ENCODE data around the gene GALR2. TPM values are rescaled to one million over a fixed set of nuclear protein-coding genes. Genes with fewer than 3 reads are reported as not detected.

Gene GALR2
- polyA plus RNA-seq, 1 donor (not counting 4 experiments of a cell fraction or from before 2014, with no cell fraction given), result not detected

DNA sequence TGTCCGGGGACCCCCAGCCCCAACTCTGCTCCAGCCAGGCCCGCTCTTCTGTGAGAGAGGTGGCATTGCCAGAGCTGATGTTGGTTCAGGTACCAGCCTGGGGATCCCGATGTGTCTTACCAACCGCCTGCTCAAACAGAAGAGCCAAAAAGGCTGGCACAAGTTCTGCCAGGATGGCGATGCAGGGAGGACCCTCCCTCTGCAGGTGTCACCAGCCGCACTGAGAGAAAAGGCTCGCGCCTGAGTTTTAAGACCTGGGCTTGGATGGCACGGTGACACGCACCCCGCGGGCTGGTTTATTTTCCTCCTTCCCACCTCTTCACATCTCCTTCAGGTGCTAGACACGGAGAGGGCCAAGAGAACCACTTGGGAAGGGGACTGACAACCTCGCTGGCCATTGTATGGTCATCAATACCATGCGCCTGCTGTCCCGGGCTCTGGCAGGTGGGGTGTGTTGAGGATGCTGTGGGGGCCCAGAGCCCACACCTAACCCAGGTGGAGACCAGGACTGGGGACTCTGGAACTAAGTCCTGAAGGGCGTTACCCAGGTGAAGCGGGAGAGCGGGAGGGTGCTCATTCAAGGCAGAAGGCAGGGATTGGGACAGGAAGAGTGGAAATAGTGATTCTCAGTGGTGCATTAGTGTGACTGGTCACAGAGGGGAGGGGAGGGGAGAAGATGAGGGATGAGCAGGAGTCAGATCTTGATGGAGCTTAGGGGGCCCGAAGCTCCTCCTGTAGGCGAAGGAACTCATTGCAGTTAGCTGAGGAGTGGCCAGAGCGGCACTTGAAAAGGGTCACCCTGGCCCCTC, 50.2 kb downstream of the GALR2 start:
- FAIRE-seq, result no peak
- H3K9me1 ChIP-seq (ENCODE audit: control insufficient read depth, extremely low read depth, insufficient read depth, low read length), result no peaks in the 10 kb centered on the region
- no peaks in the 10 kb centered on the region for H4K20me1 ChIP-seq (ENCODE audit: control insufficient read depth, extremely low read depth, insufficient read depth, low read length)
- H3K4me3 ChIP-seq (ENCODE audit: control insufficient read depth in 2 of 3, extremely low read depth in 1 of 3, insufficient read depth in 2 of 3, low read depth in 1 of 3, low read length in 3 of 3), result no peak overlapping the region
- no peak overlapping the region for H3K9ac ChIP-seq (ENCODE audit: control insufficient read depth, extremely low read depth, insufficient read depth, low read length)
- dilution Hi-C loops (cut with MboI; ENCODE audit: extremely low pct_ligation_motif_present, low sequenced_read_pairs), result no loop called here
- no peaks in the 10 kb centered on the region for H3K9me3 ChIP-seq (ENCODE audit: control insufficient read depth, low read depth, low read length)
- H3K79me2 ChIP-seq (ENCODE audit: control insufficient read depth, insufficient read depth, low read length), result no peaks in the 10 kb centered on the region
- no peak for TF ChIP-seq EZH2 (IDR thresholded peaks at IDR 0.05; ENCODE audit: low read length)
- TF ChIP-seq, protein P1, sequence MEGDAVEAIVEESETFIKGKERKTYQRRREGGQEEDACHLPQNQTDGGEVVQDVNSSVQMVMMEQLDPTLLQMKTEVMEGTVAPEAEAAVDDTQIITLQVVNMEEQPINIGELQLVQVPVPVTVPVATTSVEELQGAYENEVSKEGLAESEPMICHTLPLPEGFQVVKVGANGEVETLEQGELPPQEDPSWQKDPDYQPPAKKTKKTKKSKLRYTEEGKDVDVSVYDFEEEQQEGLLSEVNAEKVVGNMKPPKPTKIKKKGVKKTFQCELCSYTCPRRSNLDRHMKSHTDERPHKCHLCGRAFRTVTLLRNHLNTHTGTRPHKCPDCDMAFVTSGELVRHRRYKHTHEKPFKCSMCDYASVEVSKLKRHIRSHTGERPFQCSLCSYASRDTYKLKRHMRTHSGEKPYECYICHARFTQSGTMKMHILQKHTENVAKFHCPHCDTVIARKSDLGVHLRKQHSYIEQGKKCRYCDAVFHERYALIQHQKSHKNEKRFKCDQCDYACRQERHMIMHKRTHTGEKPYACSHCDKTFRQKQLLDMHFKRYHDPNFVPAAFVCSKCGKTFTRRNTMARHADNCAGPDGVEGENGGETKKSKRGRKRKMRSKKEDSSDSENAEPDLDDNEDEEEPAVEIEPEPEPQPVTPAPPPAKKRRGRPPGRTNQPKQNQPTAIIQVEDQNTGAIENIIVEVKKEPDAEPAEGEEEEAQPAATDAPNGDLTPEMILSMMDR (optimal IDR thresholded peaks at IDR 0.05 in 1 of 3, IDR thresholded peaks at IDR 0.05 in 1 of 3, conservative IDR thresholded peaks at IDR 0.05 in 1 of 3; ENCODE audit: extremely low read depth in 1 of 3, insufficient read depth in 2 of 3, low read length in 3 of 3), result peak; percentile 20 to 39 (median 22)
- H3K4me1 ChIP-seq (ENCODE audit: control insufficient read depth, extremely low read depth, insufficient read depth, low read length), result peaks cover 3% of the 10 kb centered on the region
- DNase-seq (ENCODE audit: low read depth, low spot score), result no peak
- peaks cover 5% of the 10 kb centered on the region for H3K27me3 ChIP-seq (ENCODE audit: control insufficient read depth, extremely low read depth, insufficient read depth, low read length)
- H3K36me3 ChIP-seq (ENCODE audit: control insufficient read depth in 2 of 2, extremely low read depth in 1 of 2, insufficient read depth in 2 of 2, low read length in 2 of 2), result no peaks in the 10 kb centered on the region
- H2AFZ ChIP-seq (ENCODE audit: control insufficient read depth, low read length), result no peak overlapping the region
- no peak overlapping the region for H3K27ac ChIP-seq (ENCODE audit: control insufficient read depth, insufficient read depth, low read length)
- no peak overlapping the region for H3K4me2 ChIP-seq (ENCODE audit: control insufficient read depth, extremely low read depth, insufficient read depth, low read depth, low read length)

- no peak overlapping the region for H3K27ac ChIP-seq (ENCODE audit: control insufficient read depth, insufficient read depth, low read length)
- no peak overlapping the region for H3K4me2 ChIP-seq (ENCODE audit: control insufficient read depth, extremely low read depth, insufficient read depth, low read depth, low read length)
- no peaks in the 10 kb centered on the region for H3K36me3 ChIP-seq (ENCODE audit: control insufficient read depth in 2 of 2, extremely low read depth in 1 of 2, insufficient read depth in 2 of 2, low read length in 2 of 2)
- no peaks in the 10 kb centered on the region for H4K20me1 ChIP-seq (ENCODE audit: control insufficient read depth, extremely low read depth, insufficient read depth, low read length)
- DNase-seq (ENCODE audit: low read depth, low spot score) (no peak), FAIRE-seq (no peak)
- dilution Hi-C loops (cut with MboI; ENCODE audit: extremely low pct_ligation_motif_present, low sequenced_read_pairs), result no loop called here
- TF ChIP-seq, protein P1 (optimal IDR thresholded peaks at IDR 0.05 in 1 of 3, IDR thresholded peaks at IDR 0.05 in 1 of 3, conservative IDR thresholded peaks at IDR 0.05 in 1 of 3; ENCODE audit: extremely low read depth in 1 of 3, insufficient read depth in 2 of 3, low read length in 3 of 3), result peak in 1 of 3 experiments; percentile 2
- no peak for TF ChIP-seq EZH2 (IDR thresholded peaks at IDR 0.05; ENCODE audit: low read length)
- no peaks in the 10 kb centered on the region for H3K9me1 ChIP-seq (ENCODE audit: control insufficient read depth, extremely low read depth, insufficient read depth, low read length)
- H3K27me3 ChIP-seq (ENCODE audit: control insufficient read depth, extremely low read depth, insufficient read depth, low read length), result peaks cover 5% of the 10 kb centered on the region
- no peak overlapping the region for H3K4me3 ChIP-seq (ENCODE audit: control insufficient read depth in 2 of 3, extremely low read depth in 1 of 3, insufficient read depth in 2 of 3, low read depth in 1 of 3, low read length in 3 of 3)
- H2AFZ ChIP-seq (ENCODE audit: control insufficient read depth, low read length), result no peak overlapping the region
- no peaks in the 10 kb centered on the region for H3K9me3 ChIP-seq (ENCODE audit: control insufficient read depth, low read depth, low read length)
- peaks cover 3% of the 10 kb centered on the region for H3K4me1 ChIP-seq (ENCODE audit: control insufficient read depth, extremely low read depth, insufficient read depth, low read length)
- H3K9ac ChIP-seq (ENCODE audit: control insufficient read depth, extremely low read depth, insufficient read depth, low read length), result no peak overlapping the region
- no peaks in the 10 kb centered on the region for H3K79me2 ChIP-seq (ENCODE audit: control insufficient read depth, insufficient read depth, low read length)
Observed at GRCh38 chr17:76125391-76125675, 50.8 kb downstream of the GALR2 start.
